Peyer's patch (tissue), 4 donors: ENCODE measurements around the gene MTMR12. TPM values are rescaled to one million over a fixed set of nuclear protein-coding genes. Genes with fewer than 3 reads are reported as not detected.

Experiments
- DNase-seq, 3 donors: peaks; one replicate each; pipeline ENCODE4 v3.0.0-alpha.2; 2017 to 2019
- H3K27ac ChIP-seq, 4 donors: fragments of 200-600 bp; sonication (generic); one replicate each; pipeline ENCODE4 v1.5.1; 2016 to 2019
- H3K27me3 ChIP-seq, 2 donors: fragments of 200-600 bp; sonication (generic); one replicate each; pipeline ENCODE4 v1.5.1; 2019
- H3K36me3 ChIP-seq, 3 donors: fragments of 200-600 bp; sonication (generic); one replicate each; pipeline ENCODE4 v1.5.1; 2016 to 2019
- H3K4me1 ChIP-seq, 4 donors: fragments of 200-600 bp; sonication (generic); one replicate each; pipeline ENCODE4 v1.5.1; 2016 to 2019
- H3K4me3 ChIP-seq, 4 donors: fragments of 200-600 bp; sonication (generic); 1 replicate in 3 of 4; 2 replicates in 1 of 4; pipeline ENCODE4 v1.5.1; 2016 to 2019; ENCODE audit warnings: mild to moderate bottlenecking in 1 of 4
- H3K9me3 ChIP-seq, 4 donors: fragments of 200-600 bp; sonication (generic); one replicate each; pipeline ENCODE4 v1.5.1; 2016 to 2019; ENCODE audit warnings: mild to moderate bottlenecking in 1 of 4
- CTCF ChIP-seq, 6 experiments: fragments of 450-650 bp in 4 of 6; fragments of 200-600 bp in 2 of 6; sonication (generic) in 1 of 6; IDR thresholded peaks; one replicate each; pipeline ENCODE4 v1.5.1; 2017 to 2019; ENCODE audit warnings: antibody characterized with exemption in 6 of 6, mild to moderate bottlenecking in 3 of 6, moderate library complexity in 1 of 6
- POLR2A ChIP-seq, 2 donors: fragments of 450-650 bp; IDR thresholded peaks; one replicate each; pipeline ENCODE4 v1.5.1; 2017; ENCODE audit warnings: antibody characterized with exemption in 2 of 2, mild to moderate bottlenecking in 2 of 2, moderate library complexity in 2 of 2
- total RNA-seq, 4 donors: library from RNA; depleted of rRNA; stranded (reverse); fragments of >200 nt; gene quantifications; one replicate each; pipeline ENCODE4 v1.1.0, GENCODE V29; 2016

The MTMR12 gene
- total RNA-seq, 4 donors from 2014 or later = 16.0 to 43.7 (median 24.0) TPM

GRCh38 chr5:32245742-32246141 is 67.0 kb downstream of the MTMR12 start:
- no peak for DNase-seq
- H3K4me1 ChIP-seq = no peaks in the 10 kb centered on the region
- H3K9me3 ChIP-seq = no peaks in the 10 kb centered on the region
- H3K27me3 ChIP-seq = no peaks in the 10 kb centered on the region
- H3K4me3 ChIP-seq = no peak overlapping the region
- peaks cover 0 to 83% (median 0%) of the 10 kb centered on the region in 3 donors for H3K36me3 ChIP-seq
- no peak overlapping the region for H3K27ac ChIP-seq
- TF ChIP-seq POLR2A (IDR thresholded peaks at IDR 0.05) (no peak), CTCF (IDR thresholded peaks at IDR 0.05) (no peak)

- Histone ChIP-seq H3K4me1 (no peaks in the 10 kb centered on the region), H3K4me3 (no peak overlapping the region), H3K27ac (no peak overlapping the region), H3K9me3 (no peaks in the 10 kb centered on the region), H3K36me3 (peaks cover 0 to 80% (median 0%) of the 10 kb centered on the region in 3 donors), H3K27me3 (no peaks in the 10 kb centered on the region)
- DNase-seq = no peak
- no peak for TF ChIP-seq POLR2A (IDR thresholded peaks at IDR 0.05)
- no peak for TF ChIP-seq CTCF (IDR thresholded peaks at IDR 0.05)
Measured at GRCh38 chr5:32244017-32244416, 68.7 kb downstream of the MTMR12 start.

- Histone ChIP-seq H3K27ac (no peak overlapping the region), H3K27me3 (no peaks in the 10 kb centered on the region), H3K36me3 (peaks cover 0 to 71% (median 0%) of the 10 kb centered on the region in 3 donors), H3K4me3 (no peak overlapping the region), H3K4me1 (no peaks in the 10 kb centered on the region), H3K9me3 (no peaks in the 10 kb centered on the region)
- TF ChIP-seq POLR2A (IDR thresholded peaks at IDR 0.05) (no peak), CTCF (IDR thresholded peaks at IDR 0.05) (no peak)
- no peak for DNase-seq
Measured at GRCh38 chr5:32241034-32241783, 71.5 kb downstream of the MTMR12 start.

GRCh38 chr5:32239385-32239784 is 73.4 kb downstream of the MTMR12 start:
- peaks cover 0 to 64% (median 0%) of the 10 kb centered on the region in 3 donors for H3K36me3 ChIP-seq
- H3K9me3 ChIP-seq = no peaks in the 10 kb centered on the region
- TF ChIP-seq CTCF (IDR thresholded peaks at IDR 0.05) (no peak), POLR2A (IDR thresholded peaks at IDR 0.05) (no peak)
- H3K27ac ChIP-seq = no peak overlapping the region
- H3K4me1 ChIP-seq = no peaks in the 10 kb centered on the region
- no peaks in the 10 kb centered on the region for H3K27me3 ChIP-seq
- no peak overlapping the region for H3K4me3 ChIP-seq
- DNase-seq = no peak

DNA sequence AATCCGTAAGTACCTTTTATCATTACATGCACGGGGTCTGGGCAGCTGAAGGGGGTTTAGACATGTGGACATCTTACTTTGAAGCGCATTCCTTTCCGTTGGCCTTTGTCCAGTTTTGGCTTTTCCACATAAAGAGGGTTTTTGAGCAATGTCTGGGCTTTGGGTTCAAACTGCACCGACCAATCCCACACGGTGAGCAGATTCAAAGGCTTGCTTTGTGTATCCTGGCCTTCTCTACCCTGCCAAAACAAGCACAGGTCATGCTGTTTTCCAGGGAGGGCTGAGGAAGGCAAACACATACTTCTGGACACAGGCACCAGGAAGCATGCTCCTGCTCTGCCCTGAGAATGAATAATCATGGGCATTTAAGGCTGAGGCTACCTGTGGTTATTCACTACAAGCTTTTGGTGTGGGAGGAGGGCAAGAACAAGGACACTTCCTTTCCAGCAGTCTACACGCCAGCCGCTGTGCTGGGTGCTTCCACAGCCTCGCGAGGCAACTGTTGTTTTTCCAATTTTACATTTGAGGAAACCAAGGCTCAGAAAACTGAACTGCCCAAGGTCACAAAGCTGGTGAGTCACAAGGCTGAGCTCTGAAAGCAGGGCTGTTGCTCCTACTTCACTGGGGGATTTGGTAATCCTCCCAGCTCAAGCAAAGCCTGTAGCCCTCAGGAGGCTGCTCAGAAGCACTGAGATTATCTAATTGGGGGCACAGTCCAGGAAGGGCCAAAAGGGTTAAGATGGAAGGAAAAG is 78.9 kb downstream of the MTMR12 start:
- Histone ChIP-seq H3K27me3 (no peaks in the 10 kb centered on the region), H3K36me3 (peaks cover 0 to 38% (median 0%) of the 10 kb centered on the region in 3 donors), H3K4me1 (peaks cover 0 to 8% (median 0%) of the 10 kb centered on the region in 4 donors), H3K9me3 (no peaks in the 10 kb centered on the region), H3K27ac (no peak overlapping the region), H3K4me3 (no peak overlapping the region)
- no peak for TF ChIP-seq CTCF (IDR thresholded peaks at IDR 0.05)
- no peak for TF ChIP-seq POLR2A (IDR thresholded peaks at IDR 0.05)
- DNase-seq = no peak
